ENCODE data around the gene DUOX2.

Gene DUOX2

GRCh38 chr15:45101749-45102148 is 12.2 kb downstream of the DUOX2 start:
- Histone ChIP-seq H3K27ac (no peak overlapping the region), H3K9me3 (no peaks in the 10 kb centered on the region), H3K4me3 (ENCODE audit: low read depth in 1 of 2, low read length in 1 of 2) (no peak overlapping the region), H3K27me3 (peaks cover 16% of the 10 kb centered on the region), H3K4me1 (ENCODE audit: control insufficient read depth in 1 of 2, insufficient read depth in 1 of 2, low read depth in 1 of 2, low read length in 1 of 2) (no peaks in the 10 kb centered on the region), H3K36me3 (no peaks in the 10 kb centered on the region)
- TF ChIP-seq CTCF (IDR thresholded peaks at IDR 0.05), result no peak

- no peaks in the 10 kb centered on the region for H3K36me3 ChIP-seq
- H3K4me1 ChIP-seq (ENCODE audit: control insufficient read depth in 1 of 2, insufficient read depth in 1 of 2, low read depth in 1 of 2, low read length in 1 of 2), result no peaks in the 10 kb centered on the region
- H3K4me3 ChIP-seq (ENCODE audit: low read depth in 1 of 2, low read length in 1 of 2), result no peak overlapping the region
- no peak for TF ChIP-seq CTCF (IDR thresholded peaks at IDR 0.05)
- no peaks in the 10 kb centered on the region for H3K9me3 ChIP-seq
- no peak overlapping the region for H3K27ac ChIP-seq
- peaks cover 10% of the 10 kb centered on the region for H3K27me3 ChIP-seq
These were observed 12.9 kb downstream of the DUOX2 start for GRCh38 chr15:45100884-45101625.

GRCh38 chr15:45099549-45100165 is 14.3 kb downstream of the DUOX2 start:
- H3K4me1 ChIP-seq (ENCODE audit: control insufficient read depth in 1 of 2, insufficient read depth in 1 of 2, low read depth in 1 of 2, low read length in 1 of 2), result no peaks in the 10 kb centered on the region
- H3K27me3 ChIP-seq, result no peaks in the 10 kb centered on the region
- no peak overlapping the region for H3K4me3 ChIP-seq (ENCODE audit: low read depth in 1 of 2, low read length in 1 of 2)
- no peaks in the 10 kb centered on the region for H3K9me3 ChIP-seq
- no peaks in the 10 kb centered on the region for H3K36me3 ChIP-seq
- H3K27ac ChIP-seq, result no peak overlapping the region
- no peak for TF ChIP-seq CTCF (IDR thresholded peaks at IDR 0.05)

GRCh38 chr15:45097466-45097865 is 16.5 kb downstream of the DUOX2 start:
- Histone ChIP-seq H3K4me1 (ENCODE audit: control insufficient read depth in 1 of 2, insufficient read depth in 1 of 2, low read depth in 1 of 2, low read length in 1 of 2) (no peaks in the 10 kb centered on the region), H3K27me3 (no peaks in the 10 kb centered on the region), H3K9me3 (no peaks in the 10 kb centered on the region), H3K36me3 (no peaks in the 10 kb centered on the region), H3K4me3 (ENCODE audit: low read depth in 1 of 2, low read length in 1 of 2) (no peak overlapping the region), H3K27ac (no peak overlapping the region)
- no peak for TF ChIP-seq CTCF (IDR thresholded peaks at IDR 0.05)

DNA sequence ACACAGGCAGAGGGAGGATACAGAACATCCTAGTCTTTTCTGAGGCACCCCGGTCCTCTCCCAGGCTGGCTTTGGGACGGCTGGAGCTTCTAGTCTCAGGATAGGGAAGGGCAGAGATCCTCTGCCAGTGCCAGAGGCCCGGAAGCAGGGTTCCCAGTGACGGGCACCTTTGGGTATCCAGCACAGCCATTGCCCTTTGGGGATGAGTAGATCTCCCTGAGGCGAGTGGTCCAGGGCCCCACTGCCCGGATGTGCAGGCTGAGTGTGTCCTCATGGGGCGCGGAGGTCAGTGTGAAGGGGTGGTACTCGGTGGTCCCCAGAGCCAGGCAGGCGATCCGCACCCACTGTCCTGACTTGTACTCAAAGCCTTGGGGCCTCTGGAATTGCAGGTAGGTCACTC is 18.3 kb downstream of the DUOX2 start:
- TF ChIP-seq CTCF (IDR thresholded peaks at IDR 0.05), result no peak
- H3K36me3 ChIP-seq, result no peaks in the 10 kb centered on the region
- H3K27ac ChIP-seq, result no peak overlapping the region
- H3K27me3 ChIP-seq, result no peaks in the 10 kb centered on the region
- H3K4me3 ChIP-seq (ENCODE audit: low read depth in 1 of 2, low read length in 1 of 2), result no peak overlapping the region
- no peaks in the 10 kb centered on the region for H3K9me3 ChIP-seq
- no peaks in the 10 kb centered on the region for H3K4me1 ChIP-seq (ENCODE audit: control insufficient read depth in 1 of 2, insufficient read depth in 1 of 2, low read depth in 1 of 2, low read length in 1 of 2)

Measured in neutrophil (primary cell).